SK-N-MC (cell line): Measurements from ENCODE around the gene ABCA10.

Experiments used
- EZH2 ChIP-seq: fragments of 200-600 bp; sonication (generic); IDR thresholded peaks from one replicate; pipeline ENCODE4 v1.6.1; 2017; ENCODE audit warnings: antibody characterized with exemption
- FOXP2 ChIP-seq: optimal IDR thresholded peaks from 2 replicates; pipeline ENCODE3; 2011; ENCODE audit warnings: mild to moderate bottlenecking, moderate library complexity; ENCODE audit not compliant: insufficient read depth; ENCODE audit errors: extremely low read length, control extremely low read depth
- POLR2AphosphoS5 ChIP-seq: IDR thresholded peaks from 2 replicates; pipeline ENCODE4 v1.6.1; 2012; ENCODE audit warnings: mild to moderate bottlenecking, low read depth, low read length, borderline replicate concordance

DNA sequence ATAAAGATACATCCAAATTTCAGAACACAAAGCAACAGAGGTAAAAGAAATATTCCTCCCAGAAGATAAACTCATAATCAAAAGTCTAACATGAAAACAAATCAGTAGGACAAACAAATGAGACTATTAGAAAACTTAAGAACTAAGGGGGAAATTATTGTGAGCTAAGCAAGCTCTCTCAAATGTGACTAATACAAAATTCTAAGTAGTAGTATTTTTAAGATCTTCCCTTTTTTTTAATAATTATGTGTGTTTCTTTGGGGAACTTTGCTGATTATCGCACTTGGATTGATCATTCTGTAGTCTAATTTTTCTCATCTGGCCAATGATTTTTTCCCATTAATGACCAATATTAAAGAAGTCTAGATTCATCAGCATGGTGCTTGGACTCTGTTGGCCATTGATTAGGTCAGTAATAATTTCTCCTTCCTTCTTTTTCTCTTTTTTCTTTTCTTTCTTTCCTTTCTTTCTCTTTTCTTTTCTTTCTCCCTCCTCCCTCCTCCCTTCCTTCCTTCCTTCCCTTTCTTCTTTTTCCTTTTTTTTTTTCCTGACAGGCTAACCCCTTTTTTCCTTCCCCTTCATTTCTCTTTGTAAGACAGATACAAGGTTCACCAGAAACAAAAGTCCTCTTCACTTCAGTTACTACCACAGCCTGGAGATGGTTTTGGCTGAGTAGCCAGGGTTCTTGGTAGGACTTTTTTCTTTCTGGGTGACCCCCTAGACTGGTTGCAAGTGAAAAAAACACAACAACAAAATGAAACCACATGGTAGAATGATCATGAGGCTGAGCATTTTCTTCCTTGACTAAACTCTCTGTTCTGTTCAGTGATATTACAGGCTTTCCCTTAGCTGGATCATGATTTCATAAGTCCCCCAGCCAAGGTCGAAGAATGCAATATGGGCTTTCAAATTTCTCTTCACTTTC is 84.0 kb downstream of the ABCA10 start:
- no peak for TF ChIP-seq FOXP2
- TF ChIP-seq EZH2, result no peak
- no peak for TF ChIP-seq POLR2AphosphoS5
